Measurements from ENCODE around the gene STYK1.
"Not testable (repeated sequence)": the region's sequence is repeated elsewhere in the genome, so short reads cannot be mapped to it uniquely, and the experiment has no call there.

- not testable (repeated sequence) for TF ChIP-seq YY1 (IDR thresholded peaks at IDR 0.05; ENCODE audit: insufficient read depth, insufficient read length); SUZ12 (IDR thresholded peaks at IDR 0.05; ENCODE audit: extremely low read depth, insufficient read depth, insufficient read length)
Observed at GRCh38 chr12:10582133-10582532, 91.7 kb downstream of the STYK1 start.

Data from NT2/D1 (cell line).